ENCODE data around the gene ATG4B. TPM values are rescaled to one million over a fixed set of nuclear protein-coding genes. Genes with fewer than 3 reads are reported as not detected.
A peak's percentile ranks its signal among the peaks of the same experiment; 100 is the strongest.

ATG4B gene
- total and polyA plus RNA-seq, 7 experiments from 2014 or later: 49.7 to 131 (median 91.5) TPM

DNA sequence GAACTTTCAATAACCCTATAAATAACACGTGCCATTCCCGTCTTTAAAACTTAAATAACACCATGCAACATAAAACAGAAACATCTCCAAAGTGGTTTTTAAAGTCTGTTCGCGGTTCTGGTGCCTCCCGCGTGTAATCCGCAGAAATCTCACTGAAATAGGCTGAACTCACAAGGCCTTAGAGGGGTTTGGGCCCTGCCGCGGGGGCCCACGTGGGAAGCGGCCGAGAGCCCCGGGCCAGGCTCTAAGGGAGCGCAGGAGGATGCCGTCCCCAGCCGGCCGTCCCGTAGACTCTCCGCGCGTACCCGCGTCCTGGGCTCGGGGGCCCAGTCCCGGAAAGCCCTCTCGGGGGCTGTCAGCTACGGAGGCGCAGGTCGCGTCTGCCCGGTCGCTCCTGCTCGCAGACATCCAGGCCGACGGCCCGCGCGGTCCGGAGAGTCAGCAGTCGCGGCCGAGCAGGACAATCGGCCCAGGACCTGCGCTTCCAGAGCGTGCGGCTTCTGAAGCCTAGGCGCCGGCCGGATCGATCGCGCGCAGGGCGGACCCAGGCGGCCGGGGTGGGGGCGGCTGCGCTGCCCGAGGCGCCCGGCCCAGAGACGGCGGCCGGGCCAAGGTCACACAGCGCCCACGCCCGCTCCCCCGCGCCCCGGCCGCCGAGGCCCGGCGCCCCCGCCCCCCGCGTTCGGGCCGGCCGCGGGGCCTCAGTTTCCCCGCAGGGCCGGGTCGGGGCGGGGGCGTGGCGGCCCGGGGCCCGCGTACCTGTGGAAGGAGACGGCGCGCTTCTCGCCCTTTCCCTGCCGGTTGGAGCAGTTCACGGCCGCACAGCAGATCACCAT is 1.1 kb upstream of the ATG4B start:
- peaks cover 26 to 27% of the 10 kb centered on the region in 2 donors for H3K4me1 ChIP-seq (ENCODE audit: control insufficient read depth in 2 of 2, insufficient read depth in 2 of 2, low read length in 2 of 2)
- Mint-ChIP-seq H3K9me3 (peaks cover 0 to 3% (median 0%) of the 10 kb centered on the region in 11 donors), H3K27me3 (no peaks in the 10 kb centered on the region), H3K27ac (peak overlapping the region; percentile 48 to 88 (median 77)), H3K4me1 (peaks cover 41 to 55% (median 47%) of the 10 kb centered on the region in 7 donors), H3K4me3 (peak overlapping the region; percentile 73 to 88 (median 84)), H3K36me3 (peaks cover 0 to 22% (median 7%) of the 10 kb centered on the region in 5 donors)
- peak in 7 of 9 donors; percentile 12 to 55 (median 20) for DNase-seq
- H3K4me3 ChIP-seq (ENCODE audit: low read length): peak overlapping the region; percentile 57
- POLR2A ChIA-PET: interaction anchor here (1.0 to 1.9 kb wide), 3 partner anchors 19 to 24 kb away, joined by 3 to 13 read pairs (median 7); no protein-coding TSS in a partner anchor
- peaks cover 0 to 22% (median 0%) of the 10 kb centered on the region in 3 experiments for H3K36me3 ChIP-seq (ENCODE audit: control insufficient read depth in 2 of 3, insufficient read depth in 3 of 3, low read length in 3 of 3)
- ATAC-seq: peak; percentile 30
- H3K27ac ChIP-seq (ENCODE audit: low read depth, low read length): peak overlapping the region; percentile 99
- intact Hi-C loops (cut with micrococcal nuclease): loop anchor here (1.0 to 5.0 kb wide), 16 partner anchors 19 to 1049 kb away; partner anchors contain the start of genes DTYMK (in 2 of the 2), FARP2 (in 2 of the 2), HDLBP (in 2 of the 2) and SEPTIN2 (in 2 of the 2)
- H3K9me3 ChIP-seq (ENCODE audit: control insufficient read depth in 2 of 3, low read length in 3 of 3): no peaks in the 10 kb centered on the region
- no peaks in the 10 kb centered on the region for H3K27me3 ChIP-seq (ENCODE audit: control insufficient read depth in 2 of 2, insufficient read depth in 2 of 2, low read length in 2 of 2)
- CTCF ChIA-PET: no interaction called here

DNA sequence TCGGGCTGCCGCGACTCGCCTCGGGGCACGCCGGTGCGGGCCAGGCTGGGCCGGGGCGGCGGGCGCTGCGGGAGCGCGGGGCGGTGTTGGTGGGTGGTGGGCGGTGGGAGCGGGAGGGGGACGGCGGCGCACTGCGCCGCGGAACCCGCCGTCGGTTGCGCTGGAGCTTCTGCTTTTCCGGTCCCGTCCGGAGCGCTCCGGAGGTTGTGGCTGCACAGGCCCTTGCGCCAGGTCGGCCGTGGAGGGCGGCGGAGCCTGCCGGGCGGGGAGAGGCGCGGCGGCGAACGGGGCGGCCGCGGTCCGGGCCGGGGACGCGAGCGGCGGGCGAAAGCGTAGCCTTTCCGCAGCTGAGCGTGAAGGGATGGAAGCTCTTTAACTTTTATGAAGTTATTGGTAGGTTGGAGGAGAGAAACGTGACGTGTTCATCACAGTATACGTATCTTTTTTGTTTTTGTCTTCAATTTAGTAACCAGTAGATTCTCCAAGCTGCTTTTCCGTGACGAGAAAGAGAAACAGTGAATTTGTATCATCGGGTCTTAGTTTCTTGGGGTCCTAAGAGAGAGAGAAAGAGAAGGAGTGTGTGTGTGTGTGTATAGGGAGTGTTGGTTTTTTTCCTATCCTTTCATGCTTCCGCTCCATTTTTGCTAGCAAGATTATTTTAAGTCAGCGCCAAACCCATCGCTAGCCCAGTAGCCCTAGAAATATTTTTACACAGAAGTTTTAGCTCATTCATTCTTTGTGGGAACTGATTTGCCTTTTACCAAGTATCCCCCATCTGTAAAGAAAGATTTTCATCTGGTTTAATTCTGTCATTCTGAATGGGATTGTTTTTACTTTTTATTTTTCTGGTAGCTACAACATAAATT is 535 bp downstream of the ATG4B start:
- no peaks in the 10 kb centered on the region for H3K27me3 ChIP-seq (ENCODE audit: control insufficient read depth in 2 of 2, insufficient read depth in 2 of 2, low read length in 2 of 2)
- Mint-ChIP-seq H3K27ac (peak overlapping the region; percentile 28 to 98 (median 94)), H3K4me3 (peak overlapping the region; percentile 83 to 98 (median 92)), H3K9me3 (peaks cover 0 to 3% (median 0%) of the 10 kb centered on the region in 11 donors), H3K4me1 (peaks cover 44 to 66% (median 60%) of the 10 kb centered on the region in 7 donors), H3K36me3 (peaks cover 0 to 18% (median under 1%) of the 10 kb centered on the region in 5 donors), H3K27me3 (no peaks in the 10 kb centered on the region)
- ChIA-PET CTCF (interaction anchor here (1.1 kb wide), 1 partner anchor 28 kb away, joined by 5 read pairs; no protein-coding TSS in a partner anchor), POLR2A (interaction anchor here (0.6 to 1.9 kb wide), 12 partner anchors 11 to 1052 kb away, joined by 3 to 13 read pairs (median 4); partner anchors contain the start of genes CAPN10, HDLBP and SEPTIN2)
- peak overlapping the region; percentile 99 for H3K27ac ChIP-seq (ENCODE audit: low read depth, low read length)
- no peaks in the 10 kb centered on the region for H3K9me3 ChIP-seq (ENCODE audit: control insufficient read depth in 2 of 3, low read length in 3 of 3)
- intact Hi-C loops (cut with micrococcal nuclease): loop anchor here (1.0 to 5.0 kb wide), 16 partner anchors 21 to 1051 kb away; partner anchors contain the start of genes DTYMK (in 2 of the 2), FARP2 (in 2 of the 2), HDLBP (in 2 of the 2) and ING5 (in 2 of the 2)
- peaks cover 26 to 27% of the 10 kb centered on the region in 2 donors for H3K4me1 ChIP-seq (ENCODE audit: control insufficient read depth in 2 of 2, insufficient read depth in 2 of 2, low read length in 2 of 2)
- peak overlapping the region; percentile 99 for H3K4me3 ChIP-seq (ENCODE audit: low read length)
- ATAC-seq (peak; percentile 27), DNase-seq (peak in 6 of 9 donors; percentile 40 to 74 (median 55))
- peaks cover 0 to 13% (median 0%) of the 10 kb centered on the region in 3 experiments for H3K36me3 ChIP-seq (ENCODE audit: control insufficient read depth in 2 of 3, insufficient read depth in 3 of 3, low read length in 3 of 3)

DNA sequence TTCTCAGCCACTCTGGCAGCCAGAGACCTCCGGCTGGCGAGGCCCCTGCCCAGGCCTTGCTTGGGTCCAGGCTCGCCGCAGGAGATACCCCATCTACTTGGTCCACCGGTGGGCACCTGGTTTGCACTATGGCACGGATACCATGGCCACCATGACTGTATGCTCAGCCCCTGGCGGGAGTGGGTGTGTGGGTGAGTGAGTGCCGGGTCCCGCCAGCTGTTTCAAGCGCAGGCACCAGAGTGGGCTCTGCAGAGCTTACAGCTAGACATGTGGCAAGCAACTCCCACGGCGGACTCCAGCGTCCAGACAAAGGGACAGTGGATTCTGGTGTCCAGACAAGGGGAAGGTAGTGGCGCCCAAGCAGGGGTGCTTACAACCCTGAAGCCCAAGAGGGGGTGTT is 1.4 kb downstream of the ATG4B start:
- no peak overlapping the region for H3K4me3 ChIP-seq (ENCODE audit: low read length)
- DNase-seq (no peak), ATAC-seq (no peak)
- peaks cover 0 to 18% (median 0%) of the 10 kb centered on the region in 5 donors for H3K36me3 Mint-ChIP-seq
- CTCF ChIA-PET: no interaction called here
- POLR2A ChIA-PET: interaction anchor here (0.7 to 1.2 kb wide), 4 partner anchors 10 to 1053 kb away, joined by 3 to 4 read pairs (median 4); partner anchors contain the start of gene CAPN10
- H3K4me1 Mint-ChIP-seq: peaks cover 47 to 69% (median 60%) of the 10 kb centered on the region in 7 donors
- intact Hi-C loops (cut with micrococcal nuclease): loop anchor here (1.0 to 5.0 kb wide), 3 partner anchors 63 to 1052 kb away; partner anchors contain the start of genes CAPN10 (in 1 of the 2), ING5 (in 1 of the 2) and PASK (in 1 of the 2)
- peaks cover 0 to 3% (median 0%) of the 10 kb centered on the region in 11 donors for H3K9me3 Mint-ChIP-seq
- peak overlapping the region in 3 of 9 donors; percentile 54 to 98 (median 97) for H3K27ac Mint-ChIP-seq
- no peaks in the 10 kb centered on the region for H3K27me3 ChIP-seq (ENCODE audit: control insufficient read depth in 2 of 2, insufficient read depth in 2 of 2, low read length in 2 of 2)
- no peaks in the 10 kb centered on the region for H3K27me3 Mint-ChIP-seq
- H3K36me3 ChIP-seq (ENCODE audit: control insufficient read depth in 2 of 3, insufficient read depth in 3 of 3, low read length in 3 of 3): peaks cover 0 to 4% (median 0%) of the 10 kb centered on the region in 3 experiments
- peak overlapping the region; percentile 99 for H3K27ac ChIP-seq (ENCODE audit: low read depth, low read length)
- no peaks in the 10 kb centered on the region for H3K9me3 ChIP-seq (ENCODE audit: control insufficient read depth in 2 of 3, low read length in 3 of 3)
- H3K4me3 Mint-ChIP-seq: peak overlapping the region; percentile 83 to 98 (median 92)
- H3K4me1 ChIP-seq (ENCODE audit: control insufficient read depth in 2 of 2, insufficient read depth in 2 of 2, low read length in 2 of 2): peaks cover 26 to 27% of the 10 kb centered on the region in 2 donors

DNA sequence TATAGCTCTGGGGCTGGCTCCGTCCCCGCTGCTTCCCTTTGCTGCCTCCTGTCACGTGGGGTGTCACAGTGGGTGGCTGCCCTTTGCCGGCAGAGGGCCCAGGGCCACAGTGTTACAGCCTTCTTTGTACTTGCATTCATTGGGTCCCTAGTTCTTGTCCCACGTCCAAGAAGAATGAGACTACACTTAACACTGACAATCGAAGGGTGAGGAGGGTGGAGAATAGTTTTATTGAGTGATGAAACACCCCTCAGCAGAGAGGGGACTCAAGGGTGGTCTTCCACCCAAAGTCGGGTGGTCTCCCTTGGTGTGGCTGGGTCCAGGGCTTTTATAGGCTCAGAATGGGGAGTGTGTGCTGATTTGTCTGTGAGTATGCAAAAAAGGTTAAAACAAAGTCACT is 1.9 kb downstream of the ATG4B start:
- no peak for DNase-seq
- ChIA-PET POLR2A (no interaction called here), CTCF (no interaction called here)
- peaks cover 0 to 18% (median 0%) of the 10 kb centered on the region in 5 donors for H3K36me3 Mint-ChIP-seq
- peak overlapping the region in 9 of 10 donors; percentile 13 to 98 (median 53) for H3K4me3 Mint-ChIP-seq
- peaks cover 26 to 27% of the 10 kb centered on the region in 2 donors for H3K4me1 ChIP-seq (ENCODE audit: control insufficient read depth in 2 of 2, insufficient read depth in 2 of 2, low read length in 2 of 2)
- no peaks in the 10 kb centered on the region for H3K9me3 ChIP-seq (ENCODE audit: control insufficient read depth in 2 of 3, low read length in 3 of 3)
- H3K9me3 Mint-ChIP-seq: peaks cover 0 to 4% (median 0%) of the 10 kb centered on the region in 11 donors
- peak overlapping the region in 4 of 9 donors; percentile 67 to 98 (median 76) for H3K27ac Mint-ChIP-seq
- intact Hi-C loops (cut with micrococcal nuclease): loop anchor here (5.0 kb wide), 2 partner anchors 492 to 1052 kb away; partner anchors contain the start of genes CAPN10 (in 1 of the 2) and PASK (in 1 of the 2)
- no peak overlapping the region for H3K4me3 ChIP-seq (ENCODE audit: low read length)
- ATAC-seq: no peak
- no peaks in the 10 kb centered on the region for H3K27me3 ChIP-seq (ENCODE audit: control insufficient read depth in 2 of 2, insufficient read depth in 2 of 2, low read length in 2 of 2)
- H3K4me1 Mint-ChIP-seq: peaks cover 50 to 73% (median 62%) of the 10 kb centered on the region in 7 donors
- H3K27me3 Mint-ChIP-seq: no peaks in the 10 kb centered on the region
- no peak overlapping the region for H3K27ac ChIP-seq (ENCODE audit: low read depth, low read length)
- H3K36me3 ChIP-seq (ENCODE audit: control insufficient read depth in 2 of 3, insufficient read depth in 3 of 3, low read length in 3 of 3): peaks cover 0 to 7% (median 0%) of the 10 kb centered on the region in 3 experiments

DNA sequence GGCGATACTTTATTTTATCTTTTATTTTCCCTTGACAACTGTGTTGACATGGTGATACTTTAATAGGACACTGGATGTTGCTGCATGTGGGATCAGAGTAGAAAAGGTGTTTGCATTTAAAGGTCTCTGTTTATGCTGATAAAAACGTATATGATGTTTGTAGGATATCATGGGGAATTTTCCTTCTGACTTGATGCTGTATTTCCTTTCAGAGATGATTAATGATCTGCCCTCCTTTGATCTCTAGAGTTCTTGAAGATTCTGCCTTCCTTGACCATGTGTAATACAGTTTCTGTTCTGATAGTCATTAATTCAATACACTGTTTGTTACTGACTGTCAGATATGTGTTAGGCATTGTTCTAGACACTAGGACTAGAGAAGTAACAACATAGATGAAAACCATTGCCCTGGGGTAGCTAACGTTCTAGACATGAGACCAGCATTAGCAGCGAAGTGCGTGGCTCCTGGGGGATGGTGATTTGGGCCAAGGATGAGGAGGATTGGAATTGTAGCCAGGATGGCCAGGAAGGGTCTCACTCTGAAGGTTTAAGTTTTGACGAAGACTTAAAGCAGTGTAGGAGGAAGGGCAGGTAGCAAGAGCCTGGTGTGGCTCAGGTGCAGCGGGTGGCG is 2.8 kb downstream of the ATG4B start:
- peaks cover 26 to 27% of the 10 kb centered on the region in 2 donors for H3K4me1 ChIP-seq (ENCODE audit: control insufficient read depth in 2 of 2, insufficient read depth in 2 of 2, low read length in 2 of 2)
- peaks cover 0 to 5% (median 0%) of the 10 kb centered on the region in 11 donors for H3K9me3 Mint-ChIP-seq
- H3K36me3 ChIP-seq (ENCODE audit: control insufficient read depth in 2 of 3, insufficient read depth in 3 of 3, low read length in 3 of 3): peaks cover 0 to 13% (median 0%) of the 10 kb centered on the region in 3 experiments
- ATAC-seq: no peak
- DNase-seq: no peak
- ChIA-PET POLR2A (no interaction called here), CTCF (no interaction called here)
- H3K4me3 ChIP-seq (ENCODE audit: low read length): no peak overlapping the region
- H3K4me1 Mint-ChIP-seq: peaks cover 42 to 72% (median 59%) of the 10 kb centered on the region in 7 donors
- H3K9me3 ChIP-seq (ENCODE audit: control insufficient read depth in 2 of 3, low read length in 3 of 3): no peaks in the 10 kb centered on the region
- H3K27ac Mint-ChIP-seq: peak overlapping the region; percentile 9 to 73 (median 25)
- H3K27me3 Mint-ChIP-seq: no peaks in the 10 kb centered on the region
- peak overlapping the region in 8 of 10 donors; percentile 0 to 98 (median 37) for H3K4me3 Mint-ChIP-seq
- intact Hi-C loops (cut with micrococcal nuclease): no loop called here
- peaks cover 0 to 18% (median 0%) of the 10 kb centered on the region in 5 donors for H3K36me3 Mint-ChIP-seq
- no peaks in the 10 kb centered on the region for H3K27me3 ChIP-seq (ENCODE audit: control insufficient read depth in 2 of 2, insufficient read depth in 2 of 2, low read length in 2 of 2)
- H3K27ac ChIP-seq (ENCODE audit: low read depth, low read length): no peak overlapping the region

All from naive thymus-derived CD4-positive, alpha-beta T cell (primary cell).